ENCODE results near the gene RALGAPA2. TPM values are rescaled to one million over a fixed set of nuclear protein-coding genes. Genes with fewer than 3 reads are reported as not detected.

RALGAPA2 gene
- total RNA-seq, 2 experiments from 2014 or later = 11.7 to 16.0 TPM

- Mint-ChIP-seq H3K9me3 (ENCODE audit: low read depth) (no peaks in the 10 kb centered on the region), H3K4me1 (peaks cover 12% of the 10 kb centered on the region), H3K27me3 (peaks cover 77% of the 10 kb centered on the region), H3K36me3 (no peaks in the 10 kb centered on the region), H3K27ac (no peak overlapping the region), H3K4me3 (no peak overlapping the region)
- no peak for DNase-seq
- no peak for ATAC-seq
- CTCF ChIA-PET = interaction anchor here (1.3 kb wide), 1 partner anchor 10 kb away, joined by 4 read pairs; no protein-coding TSS in a partner anchor
Measured at GRCh38 chr20:20368418-20369249, 343.8 kb downstream of the RALGAPA2 start.

GRCh38 chr20:20367575-20368417, 344.6 kb downstream of the RALGAPA2 start, which contains the start of gene INSM1:
INSM1 (plus strand) TSS chr20:20368104; CDS start chr20:20368268, 164 bp downstream.
- Mint-ChIP-seq H3K4me3 (no peak within 1 kb of the TSS), H3K9me3 (ENCODE audit: low read depth) (no peaks in the 10 kb centered on the region), H3K27me3 (peaks cover 79% of the 10 kb centered on the region), H3K36me3 (no peaks in the 10 kb centered on the region), H3K27ac (no peak within 1 kb of the TSS), H3K4me1 (peaks cover 12% of the 10 kb centered on the region)
- CTCF ChIA-PET = interaction anchor here (1.3 kb wide), 1 partner anchor 9 kb away, joined by 4 read pairs; no protein-coding TSS in a partner anchor
- DNase-seq = no peak
- no peak for ATAC-seq

- no peak for DNase-seq
- CTCF ChIA-PET = no interaction called here
- H3K9me3 Mint-ChIP-seq (ENCODE audit: low read depth) = no peaks in the 10 kb centered on the region
- no peak for ATAC-seq
- no peaks in the 10 kb centered on the region for H3K36me3 Mint-ChIP-seq
- H3K27ac Mint-ChIP-seq = no peak overlapping the region
- H3K4me1 Mint-ChIP-seq = peaks cover 12% of the 10 kb centered on the region
- H3K4me3 Mint-ChIP-seq = no peak overlapping the region
- peaks cover 80% of the 10 kb centered on the region for H3K27me3 Mint-ChIP-seq
Measured at GRCh38 chr20:20366876-20367574, 345.4 kb downstream of the RALGAPA2 start.

GRCh38 chr20:20366551-20366875, 345.9 kb downstream of the RALGAPA2 start:
- no peak overlapping the region for H3K27ac Mint-ChIP-seq
- no peaks in the 10 kb centered on the region for H3K36me3 Mint-ChIP-seq
- peaks cover 12% of the 10 kb centered on the region for H3K4me1 Mint-ChIP-seq
- ATAC-seq (no peak), DNase-seq (no peak)
- peaks cover 80% of the 10 kb centered on the region for H3K27me3 Mint-ChIP-seq
- no peak overlapping the region for H3K4me3 Mint-ChIP-seq
- no peaks in the 10 kb centered on the region for H3K9me3 Mint-ChIP-seq (ENCODE audit: low read depth)
- CTCF ChIA-PET = no interaction called here

GRCh38 chr20:20365480-20366161, 346.8 kb downstream of the RALGAPA2 start:
- ATAC-seq (no peak), DNase-seq (no peak)
- no peak overlapping the region for H3K27ac Mint-ChIP-seq
- H3K4me3 Mint-ChIP-seq = no peak overlapping the region
- CTCF ChIA-PET = interaction anchor here (0.5 kb wide), 1 partner anchor 52 kb away, joined by 3 read pairs; no protein-coding TSS in a partner anchor
- no peaks in the 10 kb centered on the region for H3K36me3 Mint-ChIP-seq
- peaks cover 80% of the 10 kb centered on the region for H3K27me3 Mint-ChIP-seq
- no peaks in the 10 kb centered on the region for H3K9me3 Mint-ChIP-seq (ENCODE audit: low read depth)
- H3K4me1 Mint-ChIP-seq = peaks cover 14% of the 10 kb centered on the region

GRCh38 chr20:20364593-20365479, 347.6 kb downstream of the RALGAPA2 start:
- no peaks in the 10 kb centered on the region for H3K9me3 Mint-ChIP-seq (ENCODE audit: low read depth)
- peaks cover 14% of the 10 kb centered on the region for H3K4me1 Mint-ChIP-seq
- CTCF ChIA-PET = no interaction called here
- DNase-seq = no peak
- peaks cover 76% of the 10 kb centered on the region for H3K27me3 Mint-ChIP-seq
- H3K27ac Mint-ChIP-seq = no peak overlapping the region
- no peaks in the 10 kb centered on the region for H3K36me3 Mint-ChIP-seq
- ATAC-seq = no peak
- no peak overlapping the region for H3K4me3 Mint-ChIP-seq

GRCh38 chr20:20363799-20364592, 348.4 kb downstream of the RALGAPA2 start:
- Mint-ChIP-seq H3K27ac (no peak overlapping the region), H3K4me3 (no peak overlapping the region), H3K9me3 (ENCODE audit: low read depth) (no peaks in the 10 kb centered on the region), H3K4me1 (peaks cover 13% of the 10 kb centered on the region), H3K27me3 (peaks cover 76% of the 10 kb centered on the region), H3K36me3 (no peaks in the 10 kb centered on the region)
- DNase-seq (no peak), ATAC-seq (no peak)
- CTCF ChIA-PET = no interaction called here

GRCh38 chr20:20363434-20363798, 349.0 kb downstream of the RALGAPA2 start:
- no peaks in the 10 kb centered on the region for H3K9me3 Mint-ChIP-seq (ENCODE audit: low read depth)
- no peak for DNase-seq
- H3K27me3 Mint-ChIP-seq = peaks cover 76% of the 10 kb centered on the region
- no peak overlapping the region for H3K4me3 Mint-ChIP-seq
- no peak overlapping the region for H3K27ac Mint-ChIP-seq
- peaks cover 13% of the 10 kb centered on the region for H3K4me1 Mint-ChIP-seq
- no peaks in the 10 kb centered on the region for H3K36me3 Mint-ChIP-seq
- no peak for ATAC-seq
- CTCF ChIA-PET = no interaction called here

GRCh38 chr20:20362774-20363433, 349.5 kb downstream of the RALGAPA2 start:
- CTCF ChIA-PET = no interaction called here
- Mint-ChIP-seq H3K27ac (no peak overlapping the region), H3K27me3 (peaks cover 76% of the 10 kb centered on the region), H3K36me3 (no peaks in the 10 kb centered on the region), H3K4me1 (peaks cover 13% of the 10 kb centered on the region), H3K9me3 (ENCODE audit: low read depth) (no peaks in the 10 kb centered on the region), H3K4me3 (no peak overlapping the region)
- ATAC-seq (no peak), DNase-seq (no peak)

GRCh38 chr20:20360464-20360863, 352.0 kb downstream of the RALGAPA2 start:
- no peak overlapping the region for H3K27ac Mint-ChIP-seq
- H3K9me3 Mint-ChIP-seq (ENCODE audit: low read depth) = no peaks in the 10 kb centered on the region
- H3K36me3 Mint-ChIP-seq = no peaks in the 10 kb centered on the region
- H3K27me3 Mint-ChIP-seq = peaks cover 54% of the 10 kb centered on the region
- no peak for DNase-seq
- H3K4me1 Mint-ChIP-seq = peaks cover 8% of the 10 kb centered on the region
- no peak overlapping the region for H3K4me3 Mint-ChIP-seq
- CTCF ChIA-PET = interaction anchor here (2.0 kb wide), 1 partner anchor 209 kb away, joined by 9 read pairs; no protein-coding TSS in a partner anchor
- peak; percentile 74 for ATAC-seq

- no peak overlapping the region for H3K27ac Mint-ChIP-seq
- ATAC-seq (no peak), DNase-seq (no peak)
- CTCF ChIA-PET = interaction anchor here (1.6 to 2.0 kb wide), 2 partner anchors 12 to 210 kb away, joined by 3 to 9 read pairs; no protein-coding TSS in a partner anchor
- H3K4me1 Mint-ChIP-seq = peaks cover 6% of the 10 kb centered on the region
- peaks cover 46% of the 10 kb centered on the region for H3K27me3 Mint-ChIP-seq
- peaks cover under 1% of the 10 kb centered on the region for H3K36me3 Mint-ChIP-seq
- H3K9me3 Mint-ChIP-seq (ENCODE audit: low read depth) = peaks cover 5% of the 10 kb centered on the region
- H3K4me3 Mint-ChIP-seq = no peak overlapping the region
Measured at GRCh38 chr20:20359628-20360027, 352.8 kb downstream of the RALGAPA2 start.
